GM13976 (cell line): ENCODE results near the gene POP4.

Experiments
- DNase-seq: peaks from one replicate; pipeline ENCODE4 v3.0.0; 2012; ENCODE audit warnings: low spot score
- in situ Hi-C: fragments of 300-500 bp; cut with MboI; formaldehyde crosslinking; loops from one replicate; pipeline ENCODE4 v1.12.0; 2022; ENCODE audit warnings: low sequenced_read_pairs, mixed read lengths, inconsistent platforms; ENCODE audit not compliant: unreplicated experiment
- TF ChIP-seq, protein P1 (sequence below): IDR thresholded peaks from 2 replicates; pipeline ENCODE4 v1.5.1; 2012; ENCODE audit warnings: borderline replicate concordance, mild to moderate bottlenecking; ENCODE audit not compliant: insufficient read depth; ENCODE audit errors: extremely low read depth, missing control alignments, control extremely low read depth

POP4 gene

DNA sequence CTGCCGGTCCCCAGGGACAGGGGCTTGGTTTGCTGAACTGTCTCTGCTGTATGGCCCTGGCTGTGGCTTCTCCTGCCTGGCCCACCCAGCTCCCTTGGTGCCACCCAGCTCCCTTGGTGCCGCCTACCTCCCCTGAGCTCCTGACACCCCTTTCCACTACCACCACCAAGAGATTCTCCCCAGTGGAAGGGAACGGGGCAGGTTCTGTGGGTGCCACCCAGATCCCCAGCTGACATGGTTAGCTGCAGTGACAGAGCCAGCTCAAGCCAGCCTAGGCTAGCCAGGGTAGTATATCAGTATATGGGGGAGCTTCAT is 28.5 kb upstream of the POP4 start:
- TF ChIP-seq, protein P1, sequence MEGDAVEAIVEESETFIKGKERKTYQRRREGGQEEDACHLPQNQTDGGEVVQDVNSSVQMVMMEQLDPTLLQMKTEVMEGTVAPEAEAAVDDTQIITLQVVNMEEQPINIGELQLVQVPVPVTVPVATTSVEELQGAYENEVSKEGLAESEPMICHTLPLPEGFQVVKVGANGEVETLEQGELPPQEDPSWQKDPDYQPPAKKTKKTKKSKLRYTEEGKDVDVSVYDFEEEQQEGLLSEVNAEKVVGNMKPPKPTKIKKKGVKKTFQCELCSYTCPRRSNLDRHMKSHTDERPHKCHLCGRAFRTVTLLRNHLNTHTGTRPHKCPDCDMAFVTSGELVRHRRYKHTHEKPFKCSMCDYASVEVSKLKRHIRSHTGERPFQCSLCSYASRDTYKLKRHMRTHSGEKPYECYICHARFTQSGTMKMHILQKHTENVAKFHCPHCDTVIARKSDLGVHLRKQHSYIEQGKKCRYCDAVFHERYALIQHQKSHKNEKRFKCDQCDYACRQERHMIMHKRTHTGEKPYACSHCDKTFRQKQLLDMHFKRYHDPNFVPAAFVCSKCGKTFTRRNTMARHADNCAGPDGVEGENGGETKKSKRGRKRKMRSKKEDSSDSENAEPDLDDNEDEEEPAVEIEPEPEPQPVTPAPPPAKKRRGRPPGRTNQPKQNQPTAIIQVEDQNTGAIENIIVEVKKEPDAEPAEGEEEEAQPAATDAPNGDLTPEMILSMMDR: no peak
- in situ Hi-C loops: no loop called here
- DNase-seq: no peak

DNA sequence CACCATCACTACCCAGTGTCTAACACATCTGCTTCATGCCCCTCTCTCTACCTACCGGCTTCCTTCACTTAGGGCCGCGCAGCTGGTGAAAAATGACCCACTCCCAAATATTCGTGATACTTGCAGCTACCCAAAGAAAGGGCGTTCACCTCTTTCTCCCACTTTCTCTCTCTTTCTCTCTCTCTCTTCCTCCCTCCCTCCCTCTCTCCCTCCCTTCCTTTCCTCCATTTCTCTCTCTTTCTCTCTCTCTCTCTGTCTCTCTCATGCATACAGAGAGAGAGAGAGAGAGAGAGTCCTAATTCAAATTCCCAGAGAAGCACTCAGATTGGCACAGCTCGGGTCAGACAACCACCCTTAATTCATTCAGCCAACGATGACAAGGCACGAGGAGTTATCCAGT is 27.7 kb upstream of the POP4 start:
- no peak for DNase-seq
- TF ChIP-seq, protein P1: no peak
- in situ Hi-C loops: no loop called here

DNA sequence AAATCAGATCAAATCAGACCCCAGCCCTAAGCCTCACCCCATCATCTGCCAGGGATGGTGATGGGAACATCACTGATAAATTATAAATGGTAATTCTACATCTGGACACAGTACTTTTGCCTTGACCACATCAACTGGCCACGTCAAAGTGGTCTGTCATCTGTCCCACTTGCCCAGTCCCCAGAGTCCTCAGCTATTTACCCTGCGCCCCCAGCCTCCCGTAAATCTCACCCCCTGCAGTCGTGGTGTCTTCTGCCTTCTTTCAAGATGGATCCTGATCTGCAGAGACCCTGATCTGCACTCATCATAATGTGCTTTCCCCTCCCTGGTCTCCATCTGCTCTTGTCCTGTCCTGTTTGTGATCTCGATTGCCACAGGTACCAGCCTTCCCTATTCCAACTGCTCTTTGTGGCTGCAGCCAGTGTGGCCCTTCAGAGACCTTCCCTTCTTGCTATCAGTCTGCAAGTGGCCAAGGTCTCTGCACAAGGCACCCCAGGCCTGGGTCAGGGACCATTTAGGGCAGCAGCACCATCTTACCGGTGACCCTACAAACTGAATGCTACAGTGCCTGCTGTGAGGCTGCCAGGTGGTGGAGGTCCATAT is 26.7 kb upstream of the POP4 start:
- no peak for DNase-seq
- in situ Hi-C loops: no loop called here
- TF ChIP-seq, protein P1: no peak

DNA sequence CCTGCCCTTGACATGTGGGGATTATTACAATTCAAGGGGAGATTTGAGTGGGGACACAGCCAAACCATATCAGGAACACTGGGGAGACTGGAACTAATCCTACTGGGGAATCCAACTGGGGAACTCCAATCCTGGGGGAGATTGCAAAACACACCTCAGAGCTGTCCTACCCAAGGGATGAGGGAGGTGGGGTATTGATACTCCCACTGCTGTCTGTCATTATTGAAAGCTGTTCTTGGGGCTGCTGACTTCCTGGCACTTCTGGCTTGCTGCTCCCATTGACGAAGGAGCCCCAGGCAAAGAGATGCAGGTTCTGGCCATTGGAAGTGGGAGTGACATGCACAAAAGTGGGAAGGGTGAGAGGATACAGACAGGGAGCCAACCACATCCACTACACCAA is 24.7 kb upstream of the POP4 start:
- DNase-seq: no peak
- in situ Hi-C loops: no loop called here
- TF ChIP-seq, protein P1: no peak

DNA sequence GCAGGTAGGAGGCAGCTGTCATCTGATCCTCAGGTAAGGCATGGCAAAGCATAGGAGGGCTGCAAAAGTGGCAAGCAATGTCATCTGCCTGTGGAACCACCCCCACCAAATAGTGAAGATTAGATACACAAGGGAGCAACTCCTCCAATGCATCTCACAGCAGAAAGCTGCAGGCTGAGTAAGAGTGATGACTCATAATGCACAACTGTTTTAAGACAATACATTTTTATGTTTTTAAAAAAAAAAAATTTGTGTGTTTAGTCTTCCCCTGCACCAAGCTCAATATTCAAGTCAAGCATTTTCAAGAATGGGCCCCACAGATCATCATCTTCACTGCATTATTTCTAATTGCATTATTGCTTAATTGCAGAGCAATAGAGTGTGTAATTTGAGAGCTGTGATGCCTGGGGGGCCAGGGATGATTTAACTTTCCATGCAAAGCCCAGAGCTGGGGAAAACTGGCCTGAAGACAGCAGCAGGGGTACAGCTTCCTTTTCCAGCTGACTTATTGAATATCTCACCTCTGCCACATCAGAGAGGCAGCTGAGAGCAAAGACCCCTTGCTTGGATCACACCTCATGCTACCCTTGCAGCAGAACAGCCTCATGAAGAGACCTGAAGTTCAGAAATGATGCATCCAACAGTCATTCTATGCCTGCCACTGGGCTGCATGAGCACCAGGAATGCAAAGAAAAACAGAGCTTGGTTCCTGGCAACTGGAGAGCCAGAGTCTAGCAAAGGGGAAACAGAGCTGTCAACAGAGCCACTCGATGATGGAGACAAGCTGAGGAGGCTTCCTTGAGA is 22.7 kb upstream of the POP4 start:
- in situ Hi-C loops: no loop called here
- TF ChIP-seq, protein P1: no peak
- no peak for DNase-seq

DNA sequence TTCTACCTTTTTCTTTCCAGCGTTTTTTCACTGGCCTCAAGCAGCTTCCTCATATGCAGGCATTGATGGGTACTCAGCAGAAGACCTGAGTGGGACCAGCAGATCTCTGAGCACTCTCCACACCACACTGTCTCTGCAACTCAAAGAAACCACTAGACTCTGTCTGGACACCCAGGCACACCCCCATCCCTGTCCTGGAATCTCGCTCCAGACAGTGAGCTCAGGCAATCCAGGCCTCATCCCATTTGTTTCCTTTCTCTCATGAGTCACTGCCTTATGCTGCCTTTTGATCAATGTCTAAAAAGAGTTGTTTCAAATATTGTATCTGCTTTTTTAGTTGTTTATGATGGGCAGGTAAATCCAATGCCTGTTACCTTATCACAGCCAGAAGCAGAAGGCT is 19.7 kb upstream of the POP4 start:
- no peak for DNase-seq

More for the DNA sequence above, 19.7 kb upstream of the POP4 start:
- TF ChIP-seq, protein P1: no peak
- in situ Hi-C loops: no loop called here
